ENCODE measurements around the gene AKR1C4.
"Not testable (repeated sequence)": the region's sequence is repeated elsewhere in the genome, so short reads cannot be mapped to it uniquely, and the experiment has no call there.

Gene AKR1C4

DNA sequence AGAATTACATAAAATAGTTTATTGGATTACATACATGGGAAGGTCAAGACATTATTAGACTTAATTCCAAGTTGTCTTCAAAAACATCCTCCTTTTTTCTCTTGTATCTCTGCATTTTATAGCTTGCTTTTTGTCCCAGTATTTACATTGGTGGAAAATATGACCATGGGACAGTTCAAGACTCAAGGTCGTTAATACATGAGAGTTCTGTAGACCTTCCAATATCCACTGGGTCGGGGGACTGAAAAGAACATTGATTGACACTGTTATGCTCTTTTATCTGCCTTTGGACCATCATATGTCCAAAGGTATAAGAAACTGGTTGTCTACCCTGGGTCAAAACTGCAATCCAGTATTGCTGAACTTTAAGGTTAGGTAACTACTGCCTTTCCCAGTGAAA is 36.7 kb downstream of the AKR1C4 start:
- ATAC-seq (no peak), DNase-seq (no peak)
- Mint-ChIP-seq H3K4me3 (no peak overlapping the region), H3K36me3 (ENCODE audit: low read depth) (peaks cover 4% of the 10 kb centered on the region), H3K9me3 (peaks cover 18% of the 10 kb centered on the region), H3K4me1 (no peaks in the 10 kb centered on the region), H3K27me3 (peaks cover 15% of the 10 kb centered on the region), H3K27ac (no peak overlapping the region)

DNA sequence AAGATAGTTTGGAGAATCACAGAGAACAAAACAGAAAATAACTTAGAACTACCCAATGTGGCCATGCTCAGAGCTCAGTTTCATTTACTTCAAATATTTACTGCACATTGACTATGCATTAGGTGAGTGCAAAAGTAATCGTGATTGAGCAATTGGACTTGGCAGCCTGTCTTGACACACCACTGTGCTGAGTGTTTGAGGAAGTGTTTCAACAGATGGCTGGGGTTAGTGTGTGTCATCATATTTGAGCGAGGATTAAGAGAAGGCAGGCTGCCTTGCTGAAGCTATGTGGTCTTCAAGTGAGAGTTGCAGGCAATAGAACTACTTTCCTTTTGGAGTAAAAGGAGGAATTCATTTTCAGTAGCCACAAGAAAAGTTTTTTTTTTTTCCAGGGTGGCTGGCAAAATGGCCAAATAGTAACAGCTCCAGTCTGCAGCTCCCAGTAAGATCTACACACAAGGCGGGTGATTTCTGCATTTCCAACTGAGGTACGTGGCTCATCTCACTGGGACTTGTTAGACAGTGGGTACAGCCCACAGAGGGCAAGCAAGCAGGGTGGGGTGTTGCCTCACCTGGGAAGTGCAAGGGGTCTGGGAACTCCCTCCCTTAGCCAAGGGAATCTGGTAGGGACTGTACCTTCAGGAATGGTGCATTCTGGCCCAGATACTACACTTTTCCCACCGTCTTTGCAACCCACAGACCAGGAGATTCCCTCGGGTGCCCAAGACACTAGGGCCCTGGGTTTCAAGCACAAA is 37.6 kb downstream of the AKR1C4 start:
- no peak overlapping the region for H3K4me3 Mint-ChIP-seq
- no peak for DNase-seq
- H3K27me3 Mint-ChIP-seq: peaks cover 13% of the 10 kb centered on the region
- peaks cover 18% of the 10 kb centered on the region for H3K9me3 Mint-ChIP-seq
- no peak overlapping the region for H3K27ac Mint-ChIP-seq
- no peak for ATAC-seq
- H3K4me1 Mint-ChIP-seq: no peaks in the 10 kb centered on the region
- H3K36me3 Mint-ChIP-seq (ENCODE audit: low read depth): peaks cover 4% of the 10 kb centered on the region

DNA sequence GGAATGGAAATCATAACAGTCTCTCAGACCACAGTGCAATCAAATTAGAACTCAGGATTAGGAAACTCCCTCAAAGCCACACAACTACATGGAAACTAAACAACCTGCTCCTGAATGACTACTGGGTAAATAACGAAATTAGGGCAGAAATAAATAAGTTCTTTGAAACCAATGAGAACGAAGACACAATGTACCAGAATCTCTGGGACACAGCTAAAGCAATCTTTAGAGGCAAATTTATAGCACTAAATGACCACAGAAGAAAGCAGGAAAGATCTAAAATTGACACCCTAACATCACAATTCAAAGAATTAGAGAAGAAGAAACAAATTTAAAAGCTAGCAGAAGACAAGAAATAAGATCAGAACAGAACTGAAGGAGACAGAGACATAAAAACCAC is 40.9 kb downstream of the AKR1C4 start:
- H3K4me3 Mint-ChIP-seq; DNase-seq; ATAC-seq; H3K27ac Mint-ChIP-seq; H3K4me1 Mint-ChIP-seq; H3K36me3 Mint-ChIP-seq (ENCODE audit: low read depth): not testable (repeated sequence)
- Mint-ChIP-seq H3K27me3 (peaks cover 11% of the 10 kb centered on the region), H3K9me3 (peaks cover 18% of the 10 kb centered on the region)

DNA sequence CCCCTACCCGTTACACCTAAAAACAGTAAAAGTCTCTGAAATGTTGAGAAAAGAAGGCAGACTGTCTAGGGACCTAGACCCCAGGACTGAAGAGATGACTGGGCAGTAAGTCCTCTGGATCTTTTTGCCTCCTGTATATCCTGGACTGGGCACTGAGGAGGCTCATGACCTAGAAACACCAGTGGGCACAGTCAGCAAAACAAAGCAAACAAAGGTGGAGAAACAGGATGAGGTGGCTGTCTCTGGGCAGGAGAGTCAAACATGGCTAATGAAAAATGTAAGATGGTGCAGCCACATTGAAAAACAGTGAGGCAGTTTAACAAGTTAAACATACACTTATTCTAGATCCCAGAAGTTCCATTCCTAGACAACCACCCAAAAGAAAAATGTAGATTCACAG is 45.9 kb downstream of the AKR1C4 start:
- Mint-ChIP-seq H3K27me3 (peaks cover 3% of the 10 kb centered on the region), H3K27ac (no peak overlapping the region), H3K4me3 (no peak overlapping the region), H3K9me3 (peaks cover 4% of the 10 kb centered on the region), H3K4me1 (no peaks in the 10 kb centered on the region), H3K36me3 (ENCODE audit: low read depth) (peaks cover under 1% of the 10 kb centered on the region)
- ATAC-seq (no peak), DNase-seq (no peak)

DNA sequence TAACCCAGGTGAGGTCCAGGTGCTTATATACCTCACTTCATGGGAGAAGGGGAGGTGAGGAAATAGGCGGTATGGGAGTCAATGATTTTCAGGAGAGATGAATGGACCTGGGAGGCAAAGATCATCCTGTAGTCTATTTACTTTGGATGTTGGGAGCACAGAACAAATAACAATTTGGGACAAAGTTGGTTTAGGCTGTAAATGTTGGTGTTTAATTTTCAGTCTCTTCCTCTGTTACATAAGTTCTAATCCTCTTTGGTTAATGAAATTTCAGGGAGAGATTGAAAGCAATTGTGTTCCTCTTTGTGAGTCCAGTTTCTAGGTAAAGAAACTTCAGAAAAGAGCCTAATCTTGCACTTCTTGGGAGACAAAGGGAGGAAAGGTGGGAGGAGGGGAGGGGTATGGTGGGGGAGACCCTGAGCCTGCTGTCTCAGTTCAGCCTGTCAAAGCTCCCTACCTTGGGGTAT is 46.9 kb downstream of the AKR1C4 start:
- Mint-ChIP-seq H3K27me3 (no peaks in the 10 kb centered on the region), H3K36me3 (ENCODE audit: low read depth) (no peaks in the 10 kb centered on the region), H3K4me3 (no peak overlapping the region), H3K27ac (no peak overlapping the region), H3K9me3 (no peaks in the 10 kb centered on the region), H3K4me1 (no peaks in the 10 kb centered on the region)
- DNase-seq (no peak), ATAC-seq (no peak)

DNA sequence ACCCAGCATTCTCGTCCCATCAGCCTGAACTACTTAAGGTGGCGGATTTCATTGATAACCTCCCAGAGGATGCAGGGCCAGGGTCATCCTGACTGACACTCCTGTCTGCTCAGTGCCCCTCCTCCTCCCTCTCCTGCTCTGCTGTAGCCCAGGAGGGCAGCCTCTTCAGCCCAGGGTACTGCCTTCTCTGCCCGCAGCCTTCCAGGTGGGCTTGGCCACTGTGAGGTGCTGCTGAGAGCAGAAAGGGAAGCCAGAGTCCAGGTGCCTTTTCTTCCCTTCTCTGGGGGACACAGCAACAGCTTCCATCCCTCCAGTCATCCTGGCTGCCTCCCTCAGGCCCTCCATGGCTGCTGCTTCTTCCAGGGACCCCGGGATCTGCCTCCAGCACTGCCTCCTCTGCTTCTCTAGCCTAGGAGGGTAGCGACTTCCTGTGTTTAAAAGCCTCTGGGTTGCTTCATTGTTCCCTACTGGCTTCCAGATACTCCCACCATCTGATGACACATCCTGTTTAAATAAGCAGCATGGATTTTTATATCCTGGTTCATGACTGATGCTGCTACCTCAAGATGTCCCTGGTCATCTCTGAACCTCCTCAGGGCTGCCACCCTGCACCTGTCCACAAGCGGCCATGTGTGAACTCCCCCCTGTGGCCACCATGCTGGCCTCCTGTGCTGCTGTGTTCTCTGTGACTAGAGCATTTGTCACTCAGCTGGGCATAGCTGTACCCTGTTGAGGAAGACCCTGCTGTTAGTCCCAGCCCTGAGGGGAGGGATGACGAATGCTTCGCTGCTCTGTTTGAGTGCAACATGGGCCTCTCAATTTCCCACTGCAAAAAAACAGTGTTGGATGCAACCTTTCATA is 55.8 kb downstream of the AKR1C4 start:
- H3K4me3 Mint-ChIP-seq: no peak overlapping the region
- H3K27me3 Mint-ChIP-seq: no peaks in the 10 kb centered on the region
- no peak for DNase-seq
- no peak overlapping the region for H3K27ac Mint-ChIP-seq
- H3K36me3 Mint-ChIP-seq (ENCODE audit: low read depth): no peaks in the 10 kb centered on the region
- no peak for ATAC-seq
- no peaks in the 10 kb centered on the region for H3K9me3 Mint-ChIP-seq
- no peaks in the 10 kb centered on the region for H3K4me1 Mint-ChIP-seq

DNA sequence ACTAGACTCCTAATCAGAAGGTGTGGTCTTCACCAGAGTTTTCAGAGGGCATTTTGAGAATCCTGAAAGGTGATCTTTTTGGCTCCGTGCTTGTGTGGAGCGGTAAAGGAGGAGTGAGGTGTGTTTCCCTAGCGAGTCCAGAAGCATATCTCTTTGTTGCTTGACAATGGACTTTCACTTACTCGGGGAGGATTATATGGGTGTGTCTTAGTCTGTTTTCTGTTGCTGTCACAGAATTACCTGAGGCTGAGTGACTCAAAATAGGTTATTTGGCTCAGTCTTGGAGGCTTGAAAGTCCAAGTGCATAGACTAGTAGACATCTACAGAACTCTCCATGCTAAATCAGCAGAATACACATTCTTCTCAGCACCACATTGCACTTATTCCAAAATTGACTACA is 57.9 kb downstream of the AKR1C4 start:
- DNase-seq: no peak
- H3K4me3 Mint-ChIP-seq: no peak overlapping the region
- no peaks in the 10 kb centered on the region for H3K9me3 Mint-ChIP-seq
- no peaks in the 10 kb centered on the region for H3K36me3 Mint-ChIP-seq (ENCODE audit: low read depth)
- H3K27ac Mint-ChIP-seq: no peak overlapping the region
- ATAC-seq: no peak
- H3K4me1 Mint-ChIP-seq: no peaks in the 10 kb centered on the region
- H3K27me3 Mint-ChIP-seq: no peaks in the 10 kb centered on the region

DNA sequence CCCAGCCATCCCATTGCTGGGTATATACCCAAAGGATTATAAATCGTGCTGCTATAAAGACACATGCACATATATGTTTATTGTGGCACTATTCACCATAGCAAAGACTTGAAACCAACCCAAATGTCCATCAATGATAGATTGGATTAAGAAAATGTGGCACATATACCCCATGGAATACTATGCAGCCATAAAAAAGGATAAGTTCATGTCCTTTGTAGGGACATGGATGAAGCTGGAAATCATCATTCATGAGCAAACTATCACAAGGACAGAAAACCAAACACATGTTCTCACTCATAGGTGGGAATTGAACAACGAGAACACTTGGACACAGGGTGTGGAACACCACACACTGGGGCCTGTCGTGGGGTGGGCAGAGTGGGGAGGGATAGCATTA is 61.1 kb downstream of the AKR1C4 start:
- not testable (repeated sequence) for DNase-seq, H3K9me3 Mint-ChIP-seq, H3K4me3 Mint-ChIP-seq

DNA sequence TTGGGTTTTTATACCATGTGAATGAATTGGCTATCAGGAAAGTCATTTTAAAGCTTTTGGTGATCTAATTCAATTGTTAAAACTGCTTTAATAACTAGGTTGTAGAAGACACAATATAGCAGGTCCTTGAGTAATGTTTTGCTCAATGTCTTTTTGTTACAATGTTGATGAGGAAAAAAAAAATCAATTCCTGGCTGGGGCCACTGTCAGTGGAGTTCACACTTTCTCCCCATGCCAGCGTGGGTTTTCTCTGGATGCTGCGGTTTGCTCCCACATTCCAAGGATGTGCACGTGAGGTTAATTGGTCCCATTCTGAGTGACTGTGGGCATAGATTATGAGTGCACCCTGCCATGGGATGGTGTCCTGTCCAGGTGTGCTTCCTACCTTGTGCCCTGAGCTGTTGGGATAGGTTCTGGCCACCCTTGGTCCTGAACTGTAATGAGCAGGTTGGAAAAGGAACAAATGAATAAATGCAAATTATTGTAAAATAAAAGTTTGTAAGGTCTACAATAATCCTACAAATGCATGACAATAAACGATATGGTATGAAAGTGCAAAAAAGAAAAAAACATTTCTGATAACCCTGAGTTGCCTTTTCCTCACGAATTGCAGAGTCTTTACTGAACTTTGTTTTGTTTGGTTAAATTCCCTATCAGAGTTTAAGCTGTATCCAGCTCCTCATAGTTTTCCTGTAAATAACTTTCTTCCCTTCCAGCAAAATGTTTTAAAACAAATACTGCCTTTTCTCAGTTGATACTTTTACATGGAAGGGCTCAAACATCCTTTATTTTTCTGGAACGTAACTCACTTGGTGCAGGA is 62.7 kb downstream of the AKR1C4 start:
- Mint-ChIP-seq H3K27me3 (no peaks in the 10 kb centered on the region), H3K9me3 (no peaks in the 10 kb centered on the region), H3K27ac (no peak overlapping the region), H3K4me3 (no peak overlapping the region), H3K36me3 (ENCODE audit: low read depth) (no peaks in the 10 kb centered on the region), H3K4me1 (no peaks in the 10 kb centered on the region)
- DNase-seq (no peak), ATAC-seq (no peak)

More for the DNA sequence above, 61.1 kb downstream of the AKR1C4 start:
- not testable (repeated sequence) for H3K4me1 Mint-ChIP-seq; H3K27ac Mint-ChIP-seq; ATAC-seq; H3K27me3 Mint-ChIP-seq; H3K36me3 Mint-ChIP-seq (ENCODE audit: low read depth)

DNA sequence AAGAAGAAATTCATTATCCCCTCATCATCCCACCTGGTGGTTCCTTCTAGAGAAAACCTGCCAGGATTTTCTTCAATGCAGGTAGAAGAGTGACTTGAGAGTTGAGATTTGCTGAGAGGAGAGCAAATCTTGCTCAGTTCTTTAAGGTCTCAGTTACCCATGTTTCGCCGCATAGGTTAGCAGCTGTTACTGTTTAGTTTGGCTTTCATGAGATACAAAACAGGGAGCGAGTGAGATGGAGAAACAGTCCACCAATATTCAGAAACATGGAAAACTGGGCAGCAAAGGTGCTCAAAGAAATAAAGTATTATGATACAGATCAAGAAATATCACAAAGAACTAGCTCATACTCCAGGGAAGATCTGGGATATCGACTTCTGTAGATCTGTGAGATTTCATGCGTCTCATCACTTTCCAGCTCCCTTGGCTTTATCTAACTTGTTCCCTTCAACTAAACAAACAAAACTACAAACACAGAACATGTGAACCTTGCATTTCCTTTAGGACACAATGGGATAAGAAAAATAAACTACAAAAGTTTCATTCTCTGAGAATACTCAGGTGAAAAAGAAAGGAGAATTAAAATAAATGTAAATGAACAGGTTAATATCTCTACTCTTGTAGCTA is 63.4 kb downstream of the AKR1C4 start:
- Mint-ChIP-seq H3K27me3 (no peaks in the 10 kb centered on the region), H3K36me3 (ENCODE audit: low read depth) (no peaks in the 10 kb centered on the region), H3K27ac (no peak overlapping the region), H3K9me3 (no peaks in the 10 kb centered on the region), H3K4me1 (no peaks in the 10 kb centered on the region), H3K4me3 (no peak overlapping the region)
- no peak for DNase-seq
- no peak for ATAC-seq

DNA sequence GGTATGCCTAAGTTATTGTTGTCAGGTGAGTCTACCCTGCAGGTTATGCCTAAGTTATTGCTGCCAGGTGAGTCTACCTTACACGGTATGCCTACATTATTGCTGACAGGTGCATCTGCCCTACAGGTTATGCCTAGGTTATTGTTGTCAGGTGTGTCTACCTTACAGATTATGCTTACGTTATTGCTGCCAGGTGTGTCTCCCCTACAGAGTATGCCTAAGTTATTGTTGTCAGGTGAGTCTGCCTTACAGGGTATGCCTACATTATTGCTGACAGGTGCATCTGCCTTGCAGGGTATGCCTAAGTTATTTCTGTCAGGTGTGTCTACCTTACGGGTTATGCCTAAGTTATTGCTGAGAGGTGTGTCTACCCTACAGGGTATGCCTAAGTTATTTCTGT is 64.2 kb downstream of the AKR1C4 start:
- no peaks in the 10 kb centered on the region for H3K27me3 Mint-ChIP-seq
- no peaks in the 10 kb centered on the region for H3K36me3 Mint-ChIP-seq (ENCODE audit: low read depth)
- H3K4me1 Mint-ChIP-seq: no peaks in the 10 kb centered on the region
- no peak overlapping the region for H3K4me3 Mint-ChIP-seq
- peaks cover 6% of the 10 kb centered on the region for H3K9me3 Mint-ChIP-seq
- DNase-seq: no peak
- H3K27ac Mint-ChIP-seq: no peak overlapping the region
- no peak for ATAC-seq

DNA sequence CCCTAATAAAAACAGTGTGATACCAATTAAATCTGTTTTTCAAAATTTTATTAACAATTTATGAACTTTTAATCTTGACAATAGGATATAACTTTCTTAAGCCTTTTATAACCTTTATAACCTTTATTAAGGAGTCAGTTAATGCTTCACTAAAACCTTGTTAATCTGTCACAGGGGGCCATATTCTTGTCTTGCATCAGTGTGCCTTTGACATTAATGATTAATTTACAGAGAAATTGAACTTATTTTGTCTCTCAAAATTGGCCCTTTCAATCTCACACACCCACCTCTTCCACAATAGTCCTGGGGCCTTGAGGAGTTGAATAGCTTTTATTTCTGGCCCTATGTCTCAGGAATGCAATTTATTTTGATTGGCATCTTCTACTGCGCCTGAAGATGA is 68.5 kb downstream of the AKR1C4 start:
- Mint-ChIP-seq H3K9me3 (peaks cover 14% of the 10 kb centered on the region), H3K27me3 (peaks cover 3% of the 10 kb centered on the region), H3K4me3 (no peak overlapping the region), H3K36me3 (ENCODE audit: low read depth) (no peaks in the 10 kb centered on the region), H3K4me1 (no peaks in the 10 kb centered on the region), H3K27ac (no peak overlapping the region)
- ATAC-seq (no peak), DNase-seq (no peak)

DNA sequence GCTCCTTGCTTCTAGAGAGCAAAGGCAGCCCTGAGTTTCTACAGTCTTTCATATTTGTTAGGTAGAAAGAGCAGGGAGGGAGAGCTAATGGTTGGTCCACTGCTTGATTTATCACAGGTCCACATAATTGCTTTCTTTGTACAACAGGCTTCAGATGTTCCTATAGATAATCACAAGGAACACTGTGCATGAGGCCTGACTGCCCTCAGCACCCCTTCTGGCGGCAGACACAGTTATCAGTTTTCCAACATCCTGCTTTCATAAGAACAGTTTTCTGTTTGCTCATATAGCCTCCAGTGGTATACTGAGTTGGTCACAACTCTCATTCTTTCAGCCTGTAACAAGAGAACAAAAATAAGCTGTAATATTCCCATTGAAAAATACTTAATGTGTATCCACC is 69.7 kb downstream of the AKR1C4 start:
- no peak overlapping the region for H3K4me3 Mint-ChIP-seq
- DNase-seq (no peak), ATAC-seq (no peak)
- H3K4me1 Mint-ChIP-seq: no peaks in the 10 kb centered on the region
- no peak overlapping the region for H3K27ac Mint-ChIP-seq
- no peaks in the 10 kb centered on the region for H3K36me3 Mint-ChIP-seq (ENCODE audit: low read depth)
- peaks cover 14% of the 10 kb centered on the region for H3K9me3 Mint-ChIP-seq
- H3K27me3 Mint-ChIP-seq: peaks cover 3% of the 10 kb centered on the region

DNA sequence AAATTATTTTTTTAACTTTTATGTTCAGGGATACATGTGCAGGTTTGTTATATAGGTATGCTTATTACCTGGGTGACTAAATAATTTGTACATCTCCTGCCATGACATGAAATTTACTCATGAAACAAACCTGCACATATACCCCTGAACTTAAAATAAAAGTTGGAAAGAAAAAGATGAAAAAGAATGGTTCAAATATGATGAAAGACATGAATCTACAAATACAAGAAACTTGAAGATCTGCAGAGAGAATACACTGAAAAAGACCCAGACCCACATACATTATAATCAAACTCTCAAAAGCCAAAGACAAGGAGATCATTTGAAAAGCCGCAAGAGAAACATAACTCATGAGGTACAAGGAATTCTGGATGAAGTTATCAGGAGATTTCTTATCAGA is 70.2 kb downstream of the AKR1C4 start:
- Mint-ChIP-seq H3K27me3 (peaks cover 3% of the 10 kb centered on the region), H3K4me3 (no peak overlapping the region), H3K4me1 (no peaks in the 10 kb centered on the region), H3K27ac (no peak overlapping the region), H3K9me3 (peaks cover 14% of the 10 kb centered on the region), H3K36me3 (ENCODE audit: low read depth) (no peaks in the 10 kb centered on the region)
- no peak for ATAC-seq
- no peak for DNase-seq

Measured in activated naive CD8-positive, alpha-beta T cell treated with anti-CD3 and anti-CD28 coated beads, Interleukin-2, amount 50 U/mL, for 24 hours (primary cell).